Activated T-cell treated with anti-CD3 and anti-CD28 coated beads, Interleukin-2, amount 50 U/mL, for 4 hours (primary cell): Measurements from ENCODE around the gene PUS7L. TPM values are rescaled to one million over a fixed set of nuclear protein-coding genes. Genes with fewer than 3 reads are reported as not detected.

Experiments used
- ATAC-seq, 2 donors: fragments of 200-7000 bp; cut with Tn5 transposase; one replicate each; pipeline ENCODE4 v1.10.0; 2021
- DNase-seq: peaks from one replicate; pipeline ENCODE4 v3.0.0-alpha.2; 2020
- H3K27me3 Mint-ChIP-seq: one replicate; pipeline ENCODE4 v1.8.0; 2021; ENCODE audit warnings: low read depth, mixed read lengths
- H3K36me3 Mint-ChIP-seq: one replicate; pipeline ENCODE4 v1.8.0; 2022; ENCODE audit warnings: mixed read lengths; ENCODE audit not compliant: insufficient read depth
- H3K4me1 Mint-ChIP-seq: one replicate; pipeline ENCODE4 v1.8.0; 2021; ENCODE audit warnings: low read depth, mixed read lengths
- H3K4me3 Mint-ChIP-seq: one replicate; pipeline ENCODE4 v1.8.0; 2021; ENCODE audit warnings: mild to moderate bottlenecking, moderate library complexity, mixed read lengths
- H3K9me3 Mint-ChIP-seq: one replicate; pipeline ENCODE4 v1.8.0; 2021; ENCODE audit warnings: mixed read lengths
- total RNA-seq, 3 donors: library from RNA; stranded (reverse); gene quantifications; one replicate each; pipeline ENCODE4 v1.2.1, GENCODE V29; 2021

PUS7L gene, protein sequence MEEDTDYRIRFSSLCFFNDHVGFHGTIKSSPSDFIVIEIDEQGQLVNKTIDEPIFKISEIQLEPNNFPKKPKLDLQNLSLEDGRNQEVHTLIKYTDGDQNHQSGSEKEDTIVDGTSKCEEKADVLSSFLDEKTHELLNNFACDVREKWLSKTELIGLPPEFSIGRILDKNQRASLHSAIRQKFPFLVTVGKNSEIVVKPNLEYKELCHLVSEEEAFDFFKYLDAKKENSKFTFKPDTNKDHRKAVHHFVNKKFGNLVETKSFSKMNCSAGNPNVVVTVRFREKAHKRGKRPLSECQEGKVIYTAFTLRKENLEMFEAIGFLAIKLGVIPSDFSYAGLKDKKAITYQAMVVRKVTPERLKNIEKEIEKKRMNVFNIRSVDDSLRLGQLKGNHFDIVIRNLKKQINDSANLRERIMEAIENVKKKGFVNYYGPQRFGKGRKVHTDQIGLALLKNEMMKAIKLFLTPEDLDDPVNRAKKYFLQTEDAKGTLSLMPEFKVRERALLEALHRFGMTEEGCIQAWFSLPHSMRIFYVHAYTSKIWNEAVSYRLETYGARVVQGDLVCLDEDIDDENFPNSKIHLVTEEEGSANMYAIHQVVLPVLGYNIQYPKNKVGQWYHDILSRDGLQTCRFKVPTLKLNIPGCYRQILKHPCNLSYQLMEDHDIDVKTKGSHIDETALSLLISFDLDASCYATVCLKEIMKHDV
- total RNA-seq = 10 to 100 TPM; 21.2 to 23.4 (median 22.4) TPM

DNA sequence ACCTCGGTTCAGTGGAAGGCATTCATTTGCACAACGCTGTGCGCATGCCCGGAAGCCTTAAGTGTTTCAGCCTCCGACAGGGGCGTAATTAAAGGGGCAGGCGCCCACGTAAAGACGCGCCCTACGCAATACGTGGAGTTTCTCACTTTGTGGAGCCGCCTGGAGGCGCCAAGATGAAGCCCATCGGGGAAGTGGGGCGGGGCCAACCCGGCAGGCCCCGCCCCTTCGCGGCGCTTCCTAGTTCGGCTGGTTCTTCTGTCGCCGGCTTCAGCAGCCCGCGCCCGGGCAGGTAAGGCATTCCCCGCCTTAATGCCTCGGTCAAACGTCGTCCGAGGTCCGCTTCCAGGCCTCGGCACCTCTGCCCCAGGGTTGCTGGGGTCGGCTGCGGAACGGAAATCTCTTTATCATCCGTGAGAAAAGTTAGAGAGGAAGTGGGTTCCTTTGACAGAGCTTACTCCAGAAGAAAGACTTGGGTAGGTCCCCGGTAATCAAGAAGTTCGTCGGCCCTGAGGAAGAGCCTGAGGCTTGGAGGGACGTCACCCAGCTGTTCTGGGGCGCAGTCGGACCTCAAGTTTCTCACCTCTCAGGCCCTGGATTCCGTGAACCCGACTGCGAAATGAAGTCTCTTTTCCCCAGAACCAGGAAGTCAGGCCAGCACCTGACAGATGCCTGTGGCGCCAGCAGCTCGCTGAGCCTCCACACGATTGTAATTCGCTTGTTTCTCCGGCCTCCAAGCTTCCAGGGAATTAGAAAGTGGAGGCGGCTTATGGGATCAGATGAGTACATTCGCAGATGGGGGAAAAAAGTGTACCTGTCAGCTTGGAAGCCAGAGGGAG, at the start of gene PUS7L, which contains the start of gene IRAK4:
PUS7L (minus strand) TSS at position 63 of the 836 bp plus-strand sequence. CDS start 3,545 bp downstream, outside the sequence.
IRAK4 (plus strand) TSS at position 224 of the 836 bp plus-strand sequence. CDS start 9,161 bp downstream, outside the sequence.
- H3K4me3 Mint-ChIP-seq = peak within 1 kb of the TSS; percentile 97
- peaks cover 27% of the 10 kb centered on the region for H3K36me3 Mint-ChIP-seq
- peaks cover 65% of the 10 kb centered on the region for H3K4me1 Mint-ChIP-seq
- peak; percentile 96 to 98 for ATAC-seq
- peak; percentile 93 for DNase-seq
- no peaks in the 10 kb centered on the region for H3K27me3 Mint-ChIP-seq
- H3K9me3 Mint-ChIP-seq = no peaks in the 10 kb centered on the region

DNA sequence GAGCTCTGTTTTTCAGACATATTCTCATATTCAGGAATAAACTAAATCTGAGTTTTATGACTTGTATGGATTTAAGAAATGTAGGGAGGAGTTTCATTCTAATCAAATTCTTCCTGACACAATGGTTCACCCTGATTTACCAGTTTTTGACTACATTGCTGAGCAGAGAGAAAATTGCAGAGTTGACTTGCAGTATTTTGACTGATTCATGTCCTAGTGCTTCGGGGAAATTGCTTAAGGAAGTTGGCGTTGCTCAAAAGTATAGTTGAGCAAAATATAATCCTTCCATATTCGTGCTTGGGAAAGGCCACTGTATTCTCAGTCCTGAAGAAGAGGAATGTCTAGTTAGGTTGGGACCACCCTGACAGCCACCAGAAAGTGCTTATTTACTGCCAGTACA, 48.8 kb upstream of the PUS7L start:
- Mint-ChIP-seq H3K4me3 (peak overlapping the region; percentile 100), H3K36me3 (peaks cover 5% of the 10 kb centered on the region), H3K4me1 (peaks cover 45% of the 10 kb centered on the region), H3K27me3 (no peaks in the 10 kb centered on the region), H3K9me3 (no peaks in the 10 kb centered on the region)
- DNase-seq (no peak), ATAC-seq (no peak)

GRCh38 chr12:43806737-43807072, 48.1 kb upstream of the PUS7L start:
- peak overlapping the region; percentile 100 for H3K4me3 Mint-ChIP-seq
- no peaks in the 10 kb centered on the region for H3K9me3 Mint-ChIP-seq
- ATAC-seq = no peak

DNA sequence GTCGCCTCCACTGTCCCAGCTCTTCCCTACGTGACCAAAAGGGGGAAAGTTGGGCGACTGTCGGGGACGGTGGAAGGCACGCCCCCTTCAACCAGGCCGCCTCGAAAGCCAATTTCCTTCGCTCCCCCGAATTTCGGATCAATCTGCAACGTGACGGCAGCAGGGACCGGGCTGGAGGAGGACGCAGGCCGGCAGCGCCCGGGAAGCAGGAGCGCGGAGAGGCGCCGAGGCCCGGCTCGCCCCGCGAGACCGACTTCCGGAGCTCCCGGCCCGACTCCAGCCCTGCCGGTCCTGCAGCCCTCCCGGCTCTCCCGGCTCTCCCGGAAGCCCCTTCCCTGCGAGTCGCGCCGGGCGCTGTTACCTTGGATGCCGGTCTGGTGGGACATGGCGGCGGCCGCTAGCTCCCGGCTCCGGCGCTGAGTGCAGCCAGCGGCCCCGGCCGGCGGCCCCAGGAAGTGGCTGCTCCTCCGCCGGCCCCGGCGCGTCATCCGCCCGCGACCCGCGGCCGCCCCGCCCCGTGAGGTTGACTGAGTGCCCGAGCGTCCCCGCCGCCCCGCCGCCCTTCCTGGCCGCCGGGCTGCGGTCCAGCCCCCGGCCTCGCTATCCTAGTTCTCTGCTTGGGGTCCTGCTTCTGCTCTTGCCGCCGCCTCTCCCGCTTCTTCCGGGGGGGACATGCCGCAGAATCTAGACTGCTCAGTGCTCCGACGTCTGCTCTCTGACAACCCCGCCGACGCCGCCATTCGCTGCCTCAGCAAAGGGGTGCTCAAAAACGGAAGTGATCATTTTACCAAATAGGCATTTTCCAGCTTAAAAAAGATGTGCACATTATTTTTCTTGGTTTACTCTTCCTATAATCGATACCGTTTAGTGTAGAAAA, 47.5 kb upstream of the PUS7L start, which contains the start of gene TWF1:
TWF1 (minus strand) TSS at position 458 of the 877 bp plus-strand sequence; CDS start at position 386, 72 bp downstream.
- peak; percentile 92 to 96 for ATAC-seq
- H3K27me3 Mint-ChIP-seq = no peaks in the 10 kb centered on the region
- DNase-seq = peak; percentile 77
- H3K4me3 Mint-ChIP-seq = peak within 1 kb of the TSS; percentile 100
- peaks cover 10% of the 10 kb centered on the region for H3K36me3 Mint-ChIP-seq
- H3K9me3 Mint-ChIP-seq = no peaks in the 10 kb centered on the region
- peaks cover 39% of the 10 kb centered on the region for H3K4me1 Mint-ChIP-seq

More at GRCh38 chr12:43806737-43807072, 48.1 kb upstream of the PUS7L start:
- Mint-ChIP-seq H3K36me3 (peaks cover 9% of the 10 kb centered on the region), H3K4me1 (peaks cover 43% of the 10 kb centered on the region), H3K27me3 (no peaks in the 10 kb centered on the region)
- DNase-seq = no peak

DNA sequence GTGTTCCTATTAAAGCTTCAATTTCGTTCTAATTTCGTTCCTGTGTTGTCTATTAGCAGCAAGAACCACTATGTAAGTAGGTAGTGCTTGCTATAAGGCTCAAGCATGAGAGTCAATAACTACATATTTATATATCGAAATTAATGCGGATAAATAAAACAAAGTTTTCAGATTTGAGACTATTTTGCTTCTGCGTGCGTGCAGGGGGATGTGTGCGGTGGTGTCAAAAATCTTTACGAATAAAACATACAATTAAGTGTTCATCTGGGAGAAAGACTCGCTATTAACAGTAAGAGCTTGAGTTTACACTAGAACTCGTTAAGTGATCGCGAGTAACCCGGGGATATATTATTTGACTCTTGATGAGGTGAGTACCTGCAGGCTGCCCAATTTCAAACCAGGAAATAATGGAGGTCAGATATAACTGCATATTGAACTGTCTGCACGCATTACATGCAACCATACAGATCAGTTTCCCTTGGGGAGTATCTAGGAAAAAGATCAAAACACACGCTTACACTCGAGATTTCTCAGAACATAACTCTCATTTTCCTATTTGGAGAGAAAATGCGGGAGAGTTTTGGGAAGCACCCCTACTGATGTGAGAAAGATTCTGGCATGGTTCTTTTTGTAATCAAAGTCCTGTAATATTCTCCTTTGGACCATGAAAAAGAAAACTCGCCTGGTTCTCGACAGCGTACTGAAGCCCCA, 46.7 kb upstream of the PUS7L start:
- H3K36me3 Mint-ChIP-seq = peaks cover 14% of the 10 kb centered on the region
- peaks cover 38% of the 10 kb centered on the region for H3K4me1 Mint-ChIP-seq
- H3K4me3 Mint-ChIP-seq = peak overlapping the region; percentile 100
- H3K27me3 Mint-ChIP-seq = no peaks in the 10 kb centered on the region
- no peaks in the 10 kb centered on the region for H3K9me3 Mint-ChIP-seq
- DNase-seq (no peak), ATAC-seq (no peak)

GRCh38 chr12:43797561-43798217, 39.1 kb upstream of the PUS7L start:
- H3K36me3 Mint-ChIP-seq = peaks cover 29% of the 10 kb centered on the region
- H3K4me3 Mint-ChIP-seq = no peak overlapping the region
- DNase-seq (no peak), ATAC-seq (no peak)
- no peaks in the 10 kb centered on the region for H3K9me3 Mint-ChIP-seq
- no peaks in the 10 kb centered on the region for H3K27me3 Mint-ChIP-seq
- H3K4me1 Mint-ChIP-seq = peaks cover 8% of the 10 kb centered on the region

- Mint-ChIP-seq H3K36me3 (peaks cover 22% of the 10 kb centered on the region), H3K9me3 (no peaks in the 10 kb centered on the region), H3K27me3 (no peaks in the 10 kb centered on the region), H3K4me1 (peaks cover 3% of the 10 kb centered on the region), H3K4me3 (no peak overlapping the region)
- DNase-seq (no peak), ATAC-seq (no peak)
Measured at GRCh38 chr12:43795716-43796280, 37.2 kb upstream of the PUS7L start.

DNA sequence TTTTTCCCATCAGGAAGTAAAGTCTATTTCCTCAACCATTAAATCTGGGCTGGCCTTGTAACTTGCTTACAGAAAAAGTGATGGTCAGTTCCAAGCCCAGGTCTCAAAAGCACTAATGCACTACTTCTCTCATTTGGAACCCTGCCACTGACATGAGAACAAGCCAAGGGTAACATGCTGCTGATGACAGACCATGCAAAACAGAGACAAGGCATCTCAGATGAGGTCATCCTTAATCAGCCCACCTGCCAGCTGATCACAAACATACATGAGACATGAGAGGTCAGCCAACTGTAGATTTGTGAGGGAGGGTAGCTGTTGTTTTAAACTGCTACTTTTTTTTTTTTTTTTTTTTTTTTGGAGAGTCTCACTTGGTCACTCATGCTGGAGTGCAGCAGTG, 31.4 kb upstream of the PUS7L start:
- Mint-ChIP-seq H3K27me3 (no peaks in the 10 kb centered on the region), H3K9me3 (no peaks in the 10 kb centered on the region), H3K36me3 (peaks cover 11% of the 10 kb centered on the region), H3K4me3 (no peak overlapping the region), H3K4me1 (no peaks in the 10 kb centered on the region)
- ATAC-seq (no peak), DNase-seq (no peak)

- Mint-ChIP-seq H3K9me3 (no peaks in the 10 kb centered on the region), H3K27me3 (no peaks in the 10 kb centered on the region), H3K4me3 (no peak overlapping the region), H3K36me3 (peaks cover 17% of the 10 kb centered on the region), H3K4me1 (no peaks in the 10 kb centered on the region)
- ATAC-seq (no peak), DNase-seq (no peak)
Measured at GRCh38 chr12:43786899-43787693, 28.5 kb upstream of the PUS7L start.

DNA sequence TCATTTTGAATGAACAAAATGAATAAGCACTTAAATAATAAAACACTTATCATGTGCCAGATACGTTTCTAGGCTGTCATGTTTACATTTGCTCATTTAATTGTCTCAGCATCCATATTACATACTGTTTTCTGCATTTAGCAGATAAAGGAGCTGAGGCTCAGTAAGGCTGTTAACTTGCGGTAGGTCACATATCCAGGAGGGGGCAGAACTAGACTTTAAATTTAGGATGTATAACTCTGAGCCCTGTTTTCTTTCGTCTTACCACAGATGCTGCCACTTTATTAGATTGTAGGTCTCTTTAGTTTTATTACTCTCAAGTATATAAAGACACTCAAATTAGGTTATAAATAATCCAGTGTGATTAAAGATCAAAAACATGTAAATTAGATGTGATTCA, 17.9 kb upstream of the PUS7L start:
- Mint-ChIP-seq H3K9me3 (no peaks in the 10 kb centered on the region), H3K27me3 (no peaks in the 10 kb centered on the region), H3K4me1 (peaks cover 4% of the 10 kb centered on the region), H3K36me3 (peaks cover 19% of the 10 kb centered on the region), H3K4me3 (no peak overlapping the region)
- peak; percentile 54 to 58 for ATAC-seq
- DNase-seq = no peak

DNA sequence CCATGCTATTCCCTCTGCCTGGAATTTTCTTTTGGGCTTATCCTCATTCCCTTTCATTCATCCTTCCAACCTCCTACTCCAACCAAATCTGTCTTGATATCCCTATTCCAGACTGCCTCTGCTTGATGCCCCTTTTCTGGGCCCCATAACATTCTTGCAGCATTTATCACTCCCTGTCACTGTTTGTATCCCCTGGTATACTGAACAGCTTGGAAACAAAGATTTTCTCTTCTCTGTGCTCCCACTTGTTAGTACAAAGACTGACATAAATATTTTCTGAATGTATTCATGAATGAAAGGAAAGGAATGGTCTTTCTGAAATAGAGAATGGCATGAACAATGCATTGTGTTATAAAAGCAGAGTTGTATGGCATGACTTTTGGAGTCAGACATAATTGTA, 7.7 kb upstream of the PUS7L start:
- H3K36me3 Mint-ChIP-seq = peaks cover 28% of the 10 kb centered on the region
- no peak for DNase-seq
- H3K9me3 Mint-ChIP-seq = no peaks in the 10 kb centered on the region
- no peaks in the 10 kb centered on the region for H3K27me3 Mint-ChIP-seq
- no peak for ATAC-seq
- H3K4me3 Mint-ChIP-seq = no peak overlapping the region
- H3K4me1 Mint-ChIP-seq = peaks cover 29% of the 10 kb centered on the region

DNA sequence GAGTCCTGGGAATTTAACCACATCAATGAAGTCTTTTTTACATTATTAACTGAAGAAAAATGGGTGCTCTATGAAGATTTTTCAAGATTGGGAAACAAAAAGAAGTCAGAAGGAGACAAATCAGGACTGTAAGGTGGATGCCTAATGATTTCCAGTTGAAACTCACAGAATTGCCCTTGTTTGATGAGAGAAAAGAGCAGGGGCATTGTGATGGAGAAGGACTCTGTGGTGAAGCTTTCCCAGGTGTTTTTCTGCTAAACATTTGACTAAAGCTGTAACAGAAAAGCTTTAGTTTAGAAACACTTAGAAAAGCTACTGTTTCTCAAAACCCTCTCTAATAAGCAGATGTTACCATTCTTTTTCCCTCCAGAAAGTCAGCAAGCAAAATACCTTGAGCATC, 5.9 kb upstream of the PUS7L start:
- DNase-seq (no peak), ATAC-seq (no peak)
- Mint-ChIP-seq H3K4me1 (peaks cover 35% of the 10 kb centered on the region), H3K36me3 (peaks cover 15% of the 10 kb centered on the region), H3K4me3 (no peak overlapping the region), H3K9me3 (no peaks in the 10 kb centered on the region), H3K27me3 (no peaks in the 10 kb centered on the region)
